Measurements from ENCODE around the gene FICD.

The FICD gene

GRCh38 chr12:108505129-108505528 lies 9.9 kb upstream of the FICD start:
- DNase-seq = no peak

GRCh38 chr12:108507971-108508642 lies 7.0 kb upstream of the FICD start:
- no peak for DNase-seq

GRCh38 chr12:108509806-108510205 lies 5.3 kb upstream of the FICD start:
- DNase-seq = no peak

GRCh38 chr12:108510836-108511235 lies 4.2 kb upstream of the FICD start:
- no peak for DNase-seq

- DNase-seq = peak; percentile 81
Measured at GRCh38 chr12:108511633-108512540, 3.2 kb upstream of the FICD start.

- DNase-seq = no peak
Measured at GRCh38 chr12:108514468-108514972, 557 bp upstream of the FICD start.

GRCh38 chr12:108515916-108516315 lies 839 bp downstream of the FICD start:
- no peak for DNase-seq

- no peak for DNase-seq
Measured at GRCh38 chr12:108516511-108517275, 1.6 kb downstream of the FICD start.

- no peak for DNase-seq
Measured at GRCh38 chr12:108517288-108518100, 2.4 kb downstream of the FICD start.

GRCh38 chr12:108518101-108518715 lies 3.1 kb downstream of the FICD start:
- DNase-seq = no peak

GRCh38 chr12:108518716-108519496 lies 3.8 kb downstream of the FICD start:
- DNase-seq = no peak

- DNase-seq = peak; percentile 13
Measured at GRCh38 chr12:108519558-108519957, 4.5 kb downstream of the FICD start.

GRCh38 chr12:108523365-108523764 lies 8.3 kb downstream of the FICD start:
- no peak for DNase-seq

GRCh38 chr12:108525681-108526080 lies 10.6 kb downstream of the FICD start:
- no peak for DNase-seq

GRCh38 chr12:108526482-108527165 lies 11.5 kb downstream of the FICD start:
- DNase-seq = no peak

- DNase-seq = no peak
Measured at GRCh38 chr12:108527166-108527496, 12.1 kb downstream of the FICD start.

- no peak for DNase-seq
Measured at GRCh38 chr12:108530161-108530560, 15.1 kb downstream of the FICD start.

GRCh38 chr12:108531929-108532848 lies 17.1 kb downstream of the FICD start:
- no peak for DNase-seq

GRCh38 chr12:108538146-108538545 lies 23.1 kb downstream of the FICD start:
- no peak for DNase-seq
